HL-60 (cell line): Measurements from ENCODE around the gene TSHZ3.
A peak's percentile ranks its signal among the peaks of the same experiment; 100 is the strongest.

Experiments used
- DNase-seq, 2 experiments: peaks; one replicate each; pipeline ENCODE4 v3.0.0-alpha.2; 2010 to 2020; ENCODE audit warnings: low read depth in 1 of 2, low spot score in 1 of 2
- H3K27ac ChIP-seq: fragments of 250-450 bp; sonication (Bioruptor Pico); replicated peaks from 2 replicates; pipeline ENCODE4 v1.5.1; 2020; ENCODE audit warnings: mild to moderate bottlenecking, moderate library complexity
- H3K27me3 ChIP-seq: fragments of 250-450 bp; sonication (Bioruptor Pico); 2 replicates; pipeline ENCODE4 v1.5.1; 2021; ENCODE audit warnings: mild to moderate bottlenecking, moderate library complexity; ENCODE audit not compliant: insufficient read depth, poor library complexity, severe bottlenecking
- H3K4me3 ChIP-seq: replicated peaks from 2 replicates; pipeline ENCODE4 v1.5.1; 2011; ENCODE audit warnings: mild to moderate bottlenecking, control low read depth, low read length; ENCODE audit not compliant: insufficient read depth
- CTCF ChIP-seq: IDR thresholded peaks from one replicate; pipeline ENCODE4 v1.5.1; 2011; ENCODE audit warnings: low read length, control low read depth, inconsistent platforms; ENCODE audit not compliant: insufficient read depth
- GABPA ChIP-seq: IDR thresholded peaks from 2 replicates; pipeline ENCODE4 v1.6.1; 2012; ENCODE audit warnings: low read depth
- POLR2AphosphoS5 ChIP-seq: IDR thresholded peaks from 2 replicates; pipeline ENCODE4 v1.6.1; 2012; ENCODE audit warnings: low read depth
- REST ChIP-seq: IDR thresholded peaks from 2 replicates; pipeline ENCODE4 v1.6.1; 2012; ENCODE audit warnings: low read depth; ENCODE audit not compliant: insufficient replicate concordance
- SPI1 ChIP-seq: IDR thresholded peaks from 2 replicates; pipeline ENCODE4 v1.6.1; 2012; ENCODE audit warnings: low read depth, mild to moderate bottlenecking, borderline replicate concordance

Gene TSHZ3

GRCh38 chr19:31275068-31275334 is 74.2 kb downstream of the TSHZ3 start:
- H3K27ac ChIP-seq: peak overlapping the region; percentile 46

GRCh38 chr19:31274251-31275067 is 74.8 kb downstream of the TSHZ3 start:
- no peaks in the 10 kb centered on the region for H3K27me3 ChIP-seq
- TF ChIP-seq SPI1 (no peak), REST (no peak), POLR2AphosphoS5 (no peak), CTCF (no peak), GABPA (no peak)
- H3K4me3 ChIP-seq: no peak overlapping the region
- DNase-seq: no peak
- peak overlapping the region; percentile 46 for H3K27ac ChIP-seq

More at GRCh38 chr19:31275068-31275334, 74.2 kb downstream of the TSHZ3 start:
- DNase-seq: peak in 1 of 2 experiments; percentile 53
- H3K27me3 ChIP-seq: no peaks in the 10 kb centered on the region
- no peak for TF ChIP-seq REST
- H3K4me3 ChIP-seq: no peak overlapping the region

- no peak for DNase-seq
- Histone ChIP-seq H3K27me3 (no peaks in the 10 kb centered on the region), H3K4me3 (no peak overlapping the region), H3K27ac (no peak overlapping the region)
- TF ChIP-seq GABPA (no peak), REST (no peak), SPI1 (no peak), POLR2AphosphoS5 (no peak), CTCF (no peak)
Observed at GRCh38 chr19:31272583-31273106, 76.6 kb downstream of the TSHZ3 start.
